ENCODE data around the gene SCAF4. TPM values are rescaled to one million over a fixed set of nuclear protein-coding genes. Genes with fewer than 3 reads are reported as not detected.

The SCAF4 gene
- total and polyA plus RNA-seq, 4 donors = 7.1 to 11.1 (median 9.3) TPM

DNA sequence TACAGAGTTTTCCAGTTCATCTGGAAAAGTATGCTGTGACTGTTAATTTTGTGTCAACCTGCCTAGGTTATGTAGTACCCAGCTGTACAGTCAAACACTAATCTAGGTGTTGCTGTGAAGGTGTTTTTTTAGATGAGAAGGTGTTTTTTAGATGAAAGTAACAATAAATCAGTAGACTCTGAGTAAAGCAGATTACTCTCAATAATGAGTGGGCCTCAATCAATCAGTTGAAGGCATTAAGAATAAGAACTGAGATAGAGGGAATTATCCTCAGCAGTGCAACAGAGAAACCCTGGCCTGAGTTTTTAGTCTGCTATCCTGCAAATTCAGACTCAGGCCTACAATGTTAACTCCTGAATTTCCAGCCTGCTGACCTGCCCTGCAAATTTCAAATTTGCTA lies 33.5 kb downstream of the SCAF4 start:
- H3K4me1 ChIP-seq (ENCODE audit: control insufficient read depth in 4 of 4, insufficient read depth in 4 of 4, low read length in 3 of 4) = no peaks in the 10 kb centered on the region
- no peaks in the 10 kb centered on the region for H3K27me3 ChIP-seq (ENCODE audit: control insufficient read depth in 4 of 4, insufficient read depth in 4 of 4, low read length in 3 of 4)
- H3K36me3 ChIP-seq (ENCODE audit: control insufficient read depth in 4 of 4, insufficient read depth in 3 of 4, low read depth in 1 of 4, low read length in 3 of 4) = peaks cover 4 to 76% (median 42%) of the 10 kb centered on the region in 4 donors
- H3K27ac ChIP-seq (ENCODE audit: low read depth in 1 of 2, low read length in 2 of 2) = no peak overlapping the region
- H3K9me3 ChIP-seq (ENCODE audit: control insufficient read depth in 4 of 4, low read length in 3 of 4) = no peaks in the 10 kb centered on the region
- TF ChIP-seq FOXA2 (IDR thresholded peaks at IDR 0.05) (no peak), REST (IDR thresholded peaks at IDR 0.05) (no peak), CTCF (IDR thresholded peaks at IDR 0.05; ENCODE audit: low read depth, low read length, missing input control) (no peak), TAF1 (conservative IDR thresholded peaks at IDR 0.05) (no peak), RXRA (IDR thresholded peaks at IDR 0.05) (no peak), YY1 (IDR thresholded peaks at IDR 0.05) (no peak), SP1 (IDR thresholded peaks at IDR 0.05) (no peak), JUND (IDR thresholded peaks at IDR 0.05) (no peak), HNF4G (IDR thresholded peaks at IDR 0.05) (no peak), FOXA1 (IDR thresholded peaks at IDR 0.05) (no peak), GABPA (IDR thresholded peaks at IDR 0.05 in 1 of 2, conservative IDR thresholded peaks at IDR 0.05 in 1 of 2) (no peak), HNF4A (conservative IDR thresholded peaks at IDR 0.05) (no peak), EGR1 (IDR thresholded peaks at IDR 0.05; ENCODE audit: low read depth in 2 of 2) (no peak)
- TF ChIP-seq, protein P1, sequence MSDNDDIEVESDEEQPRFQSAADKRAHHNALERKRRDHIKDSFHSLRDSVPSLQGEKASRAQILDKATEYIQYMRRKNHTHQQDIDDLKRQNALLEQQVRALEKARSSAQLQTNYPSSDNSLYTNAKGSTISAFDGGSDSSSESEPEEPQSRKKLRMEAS (IDR thresholded peaks at IDR 0.05) = no peak
- TF ChIP-seq, protein P2, sequence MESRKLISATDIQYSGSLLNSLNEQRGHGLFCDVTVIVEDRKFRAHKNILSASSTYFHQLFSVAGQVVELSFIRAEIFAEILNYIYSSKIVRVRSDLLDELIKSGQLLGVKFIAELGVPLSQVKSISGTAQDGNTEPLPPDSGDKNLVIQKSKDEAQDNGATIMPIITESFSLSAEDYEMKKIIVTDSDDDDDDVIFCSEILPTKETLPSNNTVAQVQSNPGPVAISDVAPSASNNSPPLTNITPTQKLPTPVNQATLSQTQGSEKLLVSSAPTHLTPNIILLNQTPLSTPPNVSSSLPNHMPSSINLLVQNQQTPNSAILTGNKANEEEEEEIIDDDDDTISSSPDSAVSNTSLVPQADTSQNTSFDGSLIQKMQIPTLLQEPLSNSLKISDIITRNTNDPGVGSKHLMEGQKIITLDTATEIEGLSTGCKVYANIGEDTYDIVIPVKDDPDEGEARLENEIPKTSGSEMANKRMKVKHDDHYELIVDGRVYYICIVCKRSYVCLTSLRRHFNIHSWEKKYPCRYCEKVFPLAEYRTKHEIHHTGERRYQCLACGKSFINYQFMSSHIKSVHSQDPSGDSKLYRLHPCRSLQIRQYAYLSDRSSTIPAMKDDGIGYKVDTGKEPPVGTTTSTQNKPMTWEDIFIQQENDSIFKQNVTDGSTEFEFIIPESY (IDR thresholded peaks at IDR 0.05) = no peak
- TF ChIP-seq, protein P3, sequence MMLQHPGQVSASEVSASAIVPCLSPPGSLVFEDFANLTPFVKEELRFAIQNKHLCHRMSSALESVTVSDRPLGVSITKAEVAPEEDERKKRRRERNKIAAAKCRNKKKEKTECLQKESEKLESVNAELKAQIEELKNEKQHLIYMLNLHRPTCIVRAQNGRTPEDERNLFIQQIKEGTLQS (IDR thresholded peaks at IDR 0.05) = no peak
- no peak for DNase-seq (ENCODE audit: low spot score)
- no peak overlapping the region for H3K4me3 ChIP-seq (ENCODE audit: low read depth in 1 of 3, low read length in 3 of 3)
- no peak overlapping the region for H3K9ac ChIP-seq (ENCODE audit: low read depth in 1 of 2, low read length in 2 of 2)

DNA sequence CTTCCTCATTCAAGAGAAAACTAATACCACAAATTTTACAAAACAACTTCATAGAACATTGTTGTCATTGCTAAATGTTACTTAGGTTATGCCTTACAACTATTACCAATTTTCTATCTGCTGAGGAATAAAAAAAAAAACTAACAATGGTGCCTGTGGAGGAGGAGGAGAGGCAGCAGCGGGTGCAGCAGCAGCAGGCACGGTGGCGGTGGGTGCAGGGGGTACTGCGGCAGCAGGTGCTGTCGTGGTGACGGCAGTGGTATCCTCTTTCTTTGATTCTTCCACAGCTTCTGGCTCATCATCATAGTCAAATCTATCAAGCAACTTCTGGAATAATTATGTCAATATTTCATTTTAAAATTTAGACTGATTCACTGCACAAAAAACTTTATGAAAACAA lies 35.5 kb downstream of the SCAF4 start:
- DNase-seq (ENCODE audit: low spot score) = no peak
- Histone ChIP-seq H3K27me3 (ENCODE audit: control insufficient read depth in 4 of 4, insufficient read depth in 4 of 4, low read length in 3 of 4) (no peaks in the 10 kb centered on the region), H3K9ac (ENCODE audit: low read depth in 1 of 2, low read length in 2 of 2) (no peak overlapping the region), H3K27ac (ENCODE audit: low read depth in 1 of 2, low read length in 2 of 2) (no peak overlapping the region), H3K4me3 (ENCODE audit: low read depth in 1 of 3, low read length in 3 of 3) (no peak overlapping the region), H3K36me3 (ENCODE audit: control insufficient read depth in 4 of 4, insufficient read depth in 3 of 4, low read depth in 1 of 4, low read length in 3 of 4) (peaks cover 7 to 72% (median 54%) of the 10 kb centered on the region in 4 donors), H3K4me1 (ENCODE audit: control insufficient read depth in 4 of 4, insufficient read depth in 4 of 4, low read length in 3 of 4) (no peaks in the 10 kb centered on the region), H3K9me3 (ENCODE audit: control insufficient read depth in 4 of 4, low read length in 3 of 4) (no peaks in the 10 kb centered on the region)
- WGBS = 97% methylated on average over 6 of the region's 6 CpGs
- TF ChIP-seq EGR1 (IDR thresholded peaks at IDR 0.05; ENCODE audit: low read depth in 2 of 2) (no peak), HNF4A (conservative IDR thresholded peaks at IDR 0.05) (no peak), NR2F2 (IDR thresholded peaks at IDR 0.05) (no peak), GABPA (IDR thresholded peaks at IDR 0.05 in 1 of 2, conservative IDR thresholded peaks at IDR 0.05 in 1 of 2) (no peak), JUND (IDR thresholded peaks at IDR 0.05) (no peak), RAD21 (IDR thresholded peaks at IDR 0.05) (no peak), YY1 (IDR thresholded peaks at IDR 0.05) (no peak), SP1 (IDR thresholded peaks at IDR 0.05) (no peak), HNF4G (IDR thresholded peaks at IDR 0.05) (no peak), CTCF (IDR thresholded peaks at IDR 0.05; ENCODE audit: low read depth, low read length, missing input control) (no peak), TAF1 (conservative IDR thresholded peaks at IDR 0.05) (no peak), RXRA (IDR thresholded peaks at IDR 0.05) (no peak), FOXA1 (IDR thresholded peaks at IDR 0.05) (no peak)
- TF ChIP-seq, protein P2 (IDR thresholded peaks at IDR 0.05) = no peak
- TF ChIP-seq, protein P1 (IDR thresholded peaks at IDR 0.05) = no peak
